ENCODE data around the gene INPP5A.

The INPP5A gene

DNA sequence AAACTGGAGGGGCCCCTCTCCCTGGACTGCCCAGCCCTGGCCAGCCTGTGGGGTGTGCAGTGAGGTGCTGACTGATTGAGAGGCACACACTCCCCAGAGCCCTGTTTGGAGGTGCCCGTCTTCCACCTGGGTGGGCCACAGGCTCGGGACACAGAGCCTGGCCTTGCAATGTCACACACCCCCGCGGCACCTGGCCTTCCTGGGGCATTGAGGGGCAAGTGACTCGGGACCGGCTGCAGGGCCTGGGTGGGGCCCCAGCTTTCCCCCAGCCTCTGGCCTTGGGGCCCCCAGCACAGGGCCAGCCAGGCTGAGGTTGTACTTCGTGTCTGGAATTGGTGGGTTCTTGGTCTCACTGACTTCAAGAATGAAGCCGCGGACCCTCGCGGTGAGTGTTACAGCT, 262.3 kb downstream of the INPP5A start:
- TF ChIP-seq, protein P1, sequence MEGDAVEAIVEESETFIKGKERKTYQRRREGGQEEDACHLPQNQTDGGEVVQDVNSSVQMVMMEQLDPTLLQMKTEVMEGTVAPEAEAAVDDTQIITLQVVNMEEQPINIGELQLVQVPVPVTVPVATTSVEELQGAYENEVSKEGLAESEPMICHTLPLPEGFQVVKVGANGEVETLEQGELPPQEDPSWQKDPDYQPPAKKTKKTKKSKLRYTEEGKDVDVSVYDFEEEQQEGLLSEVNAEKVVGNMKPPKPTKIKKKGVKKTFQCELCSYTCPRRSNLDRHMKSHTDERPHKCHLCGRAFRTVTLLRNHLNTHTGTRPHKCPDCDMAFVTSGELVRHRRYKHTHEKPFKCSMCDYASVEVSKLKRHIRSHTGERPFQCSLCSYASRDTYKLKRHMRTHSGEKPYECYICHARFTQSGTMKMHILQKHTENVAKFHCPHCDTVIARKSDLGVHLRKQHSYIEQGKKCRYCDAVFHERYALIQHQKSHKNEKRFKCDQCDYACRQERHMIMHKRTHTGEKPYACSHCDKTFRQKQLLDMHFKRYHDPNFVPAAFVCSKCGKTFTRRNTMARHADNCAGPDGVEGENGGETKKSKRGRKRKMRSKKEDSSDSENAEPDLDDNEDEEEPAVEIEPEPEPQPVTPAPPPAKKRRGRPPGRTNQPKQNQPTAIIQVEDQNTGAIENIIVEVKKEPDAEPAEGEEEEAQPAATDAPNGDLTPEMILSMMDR (IDR thresholded peaks at IDR 0.05; ENCODE audit: low read length, missing control alignments), result no peak
- no peak overlapping the region for H3K4me3 ChIP-seq (replicated peaks; ENCODE audit: low read depth, low read length)
- DNase-seq (ENCODE audit: low read depth), result no peak

DNA sequence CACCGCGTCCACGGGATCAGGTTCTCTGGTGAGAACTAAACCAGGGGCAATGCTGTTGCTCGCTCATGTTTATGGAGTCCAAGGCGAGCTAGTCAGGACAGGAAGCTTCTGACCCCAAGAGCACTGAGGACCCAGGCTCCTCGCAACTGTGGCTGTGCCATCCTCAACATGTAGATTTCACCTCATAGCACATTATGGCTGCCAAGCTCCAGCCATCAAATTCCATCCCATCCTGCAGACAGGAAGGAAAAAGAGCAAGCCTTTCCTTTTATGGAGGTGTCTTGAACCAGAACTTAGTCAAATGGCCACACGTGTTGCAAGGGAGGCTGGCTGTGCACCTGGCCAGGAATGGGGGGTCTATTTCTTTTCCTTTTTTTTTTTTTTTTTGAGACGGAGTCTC, 264.5 kb downstream of the INPP5A start:
- DNase-seq (ENCODE audit: low read depth), result no peak
- H3K4me3 ChIP-seq (replicated peaks; ENCODE audit: low read depth, low read length), result no peak overlapping the region
- TF ChIP-seq, protein P1 (IDR thresholded peaks at IDR 0.05; ENCODE audit: low read length, missing control alignments), result no peak

DNA sequence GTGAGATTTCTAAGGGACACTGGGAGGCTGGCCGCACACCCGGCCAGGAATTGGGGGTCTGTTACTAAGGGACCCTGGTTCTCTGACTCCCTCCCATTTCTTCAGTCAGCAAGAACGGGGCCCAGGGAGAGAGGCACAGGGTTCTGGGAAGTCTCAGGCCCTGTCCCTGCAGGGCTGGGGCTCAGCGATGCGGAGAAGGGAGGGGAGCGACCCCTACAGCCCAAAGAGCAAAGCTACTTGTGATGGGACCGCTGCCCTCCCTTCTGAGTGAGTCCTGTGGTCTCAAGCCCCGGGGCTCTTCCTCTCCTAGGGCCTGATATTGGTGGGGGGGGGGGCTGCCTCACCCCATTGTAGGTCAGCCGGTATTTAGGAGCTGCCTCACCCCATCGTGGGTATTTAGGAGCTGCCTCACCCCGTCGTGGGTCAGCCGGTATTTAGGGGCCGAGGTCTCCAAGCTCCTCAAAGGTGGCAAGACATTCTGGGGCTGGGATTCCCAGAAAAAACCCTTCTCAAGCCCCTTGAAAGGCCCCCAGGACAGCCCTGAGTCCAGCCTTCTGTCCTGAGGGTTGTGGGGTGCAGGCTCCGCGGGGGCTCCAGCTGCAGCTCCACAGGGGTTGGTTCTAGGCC, 265.2 kb downstream of the INPP5A start:
- DNase-seq (ENCODE audit: low read depth), result no peak
- H3K4me3 ChIP-seq (replicated peaks; ENCODE audit: low read depth, low read length), result no peak overlapping the region
- TF ChIP-seq, protein P1 (IDR thresholded peaks at IDR 0.05; ENCODE audit: low read length, missing control alignments), result no peak

DNA sequence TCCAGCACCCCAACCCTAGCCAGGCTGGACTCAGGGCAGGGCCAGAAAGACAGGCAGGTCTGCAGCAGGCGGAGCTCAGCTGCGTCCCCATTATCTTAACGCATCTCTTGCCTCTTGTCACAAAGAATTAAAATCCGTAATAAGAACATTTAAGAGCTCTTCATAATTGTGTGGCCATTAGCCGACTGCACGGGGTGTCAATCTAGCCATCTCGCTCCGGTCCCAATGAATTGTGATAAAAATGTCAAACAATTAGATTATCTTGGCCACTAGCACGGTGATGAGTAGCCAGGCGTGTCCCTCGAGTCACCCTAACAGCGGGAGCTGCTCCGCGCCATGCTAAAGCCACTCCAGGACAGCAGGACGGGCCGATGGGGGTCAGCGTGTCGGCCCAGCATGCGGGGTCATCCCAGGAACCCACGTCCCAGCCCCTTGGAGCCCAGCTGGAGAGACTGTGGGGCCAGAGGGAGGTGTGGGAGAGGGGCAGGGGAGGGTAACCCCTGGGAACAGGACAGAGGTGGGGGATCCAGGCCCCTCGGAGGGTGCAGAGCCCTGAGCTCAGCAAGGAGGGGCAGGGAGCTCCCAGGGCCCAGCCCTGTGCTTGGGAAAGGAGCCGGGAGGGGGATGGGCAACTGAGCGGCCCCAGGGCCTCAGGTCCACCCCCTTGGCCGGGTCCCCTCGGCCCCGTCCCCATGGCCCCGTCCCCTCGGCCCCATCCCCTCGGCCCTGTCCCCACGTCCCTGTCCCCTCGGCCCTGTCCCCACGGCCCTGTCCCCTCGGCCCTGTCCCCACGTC, 266.0 kb downstream of the INPP5A start:
- TF ChIP-seq, protein P1 (IDR thresholded peaks at IDR 0.05; ENCODE audit: low read length, missing control alignments), result no peak
- DNase-seq (ENCODE audit: low read depth), result no peak
- no peak overlapping the region for H3K4me3 ChIP-seq (replicated peaks; ENCODE audit: low read depth, low read length)

DNA sequence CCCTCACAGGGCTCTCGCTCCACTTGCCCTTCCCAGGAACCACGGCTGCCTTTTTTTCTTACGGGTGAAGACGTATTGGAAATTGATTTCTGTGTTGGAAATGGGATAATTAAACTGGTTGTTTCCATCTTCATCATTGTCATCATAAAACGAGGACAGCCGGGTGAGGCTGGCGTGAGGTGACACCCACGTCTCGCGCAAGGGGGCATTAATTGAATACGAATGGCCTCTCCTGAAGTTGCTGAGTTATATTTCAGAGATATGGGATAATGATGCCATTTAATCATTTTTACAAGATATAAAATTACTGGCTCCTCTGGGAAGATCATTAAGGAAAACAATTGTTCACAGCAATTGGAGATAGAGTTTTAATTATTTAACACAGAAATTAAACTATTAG, 266.7 kb downstream of the INPP5A start:
- no peak overlapping the region for H3K4me3 ChIP-seq (replicated peaks; ENCODE audit: low read depth, low read length)
- DNase-seq (ENCODE audit: low read depth), result no peak
- TF ChIP-seq, protein P1 (IDR thresholded peaks at IDR 0.05; ENCODE audit: low read length, missing control alignments), result no peak

DNA sequence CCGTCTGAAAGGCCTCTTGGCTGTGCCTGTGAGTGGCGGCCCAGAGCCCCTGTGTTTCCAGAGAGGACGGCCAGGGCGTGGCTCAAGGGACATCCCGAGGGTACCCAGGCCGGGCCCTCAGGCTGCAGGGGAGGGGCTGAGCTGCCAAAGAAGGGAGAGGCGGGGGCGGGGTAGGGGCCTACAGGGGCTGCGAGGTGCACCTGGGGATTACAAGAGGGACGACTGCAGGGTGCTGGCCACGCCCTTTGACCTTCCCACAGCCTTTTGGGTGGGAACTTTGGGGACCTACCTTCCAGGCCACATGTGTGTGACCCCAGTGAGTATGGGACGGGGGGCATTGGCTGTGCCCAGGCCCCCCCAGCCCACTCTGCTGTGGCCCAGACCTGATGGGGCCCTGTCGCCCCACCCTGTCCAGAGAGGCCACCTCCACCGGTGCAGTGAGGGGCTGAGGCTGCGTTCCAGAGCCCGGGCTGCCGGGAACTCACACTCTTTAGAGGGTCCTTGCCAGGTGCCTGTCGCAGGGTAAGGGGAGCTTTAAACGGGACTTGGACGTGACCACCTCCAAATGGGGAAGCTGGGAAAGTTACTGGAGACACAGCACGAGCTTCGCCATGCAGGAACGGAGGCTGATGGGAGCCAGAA, 267.3 kb downstream of the INPP5A start:
- TF ChIP-seq, protein P1 (IDR thresholded peaks at IDR 0.05; ENCODE audit: low read length, missing control alignments), result no peak
- DNase-seq (ENCODE audit: low read depth), result no peak
- no peak overlapping the region for H3K4me3 ChIP-seq (replicated peaks; ENCODE audit: low read depth, low read length)
